DMS53 (cell line): Measurements from ENCODE around the gene SPI1.
"Not testable (repeated sequence)": the region's sequence is repeated elsewhere in the genome, so short reads cannot be mapped to it uniquely, and the experiment has no call there.

Experiments
- DNase-seq: peaks from one replicate; lab custom pipeline; 2025; lab: John Stamatoyannopoulos, UW

Gene SPI1

GRCh38 chr11:47325271-47326041, 52.9 kb downstream of the SPI1 start:
- no peak for DNase-seq

GRCh38 chr11:47324520-47324919, 53.8 kb downstream of the SPI1 start:
- DNase-seq, result no peak

- DNase-seq, result no peak
These were observed 60.2 kb downstream of the SPI1 start for GRCh38 chr11:47318166-47318565.

- DNase-seq, result no peak
These were observed 61.1 kb downstream of the SPI1 start for GRCh38 chr11:47317064-47317828.

- not testable (repeated sequence) for DNase-seq
These were observed 61.8 kb downstream of the SPI1 start for GRCh38 chr11:47316501-47316900.

GRCh38 chr11:47314992-47315391, 63.4 kb downstream of the SPI1 start:
- DNase-seq, result no peak

- DNase-seq, result no peak
These were observed 70.1 kb downstream of the SPI1 start for GRCh38 chr11:47308050-47308823.

- DNase-seq, result no peak
These were observed 71.9 kb downstream of the SPI1 start for GRCh38 chr11:47306484-47306844.

GRCh38 chr11:47305734-47306483, 72.4 kb downstream of the SPI1 start:
- DNase-seq, result no peak
